Measurements from ENCODE around the gene JADE2. TPM values are rescaled to one million over a fixed set of nuclear protein-coding genes. Genes with fewer than 3 reads are reported as not detected.
"Not testable (repeated sequence)": the region's sequence is repeated elsewhere in the genome, so short reads cannot be mapped to it uniquely, and the experiment has no call there.

JADE2 gene
- total RNA-seq, 6 experiments from 2014 or later = 6.1 to 14.8 (median 8.4) TPM

DNA sequence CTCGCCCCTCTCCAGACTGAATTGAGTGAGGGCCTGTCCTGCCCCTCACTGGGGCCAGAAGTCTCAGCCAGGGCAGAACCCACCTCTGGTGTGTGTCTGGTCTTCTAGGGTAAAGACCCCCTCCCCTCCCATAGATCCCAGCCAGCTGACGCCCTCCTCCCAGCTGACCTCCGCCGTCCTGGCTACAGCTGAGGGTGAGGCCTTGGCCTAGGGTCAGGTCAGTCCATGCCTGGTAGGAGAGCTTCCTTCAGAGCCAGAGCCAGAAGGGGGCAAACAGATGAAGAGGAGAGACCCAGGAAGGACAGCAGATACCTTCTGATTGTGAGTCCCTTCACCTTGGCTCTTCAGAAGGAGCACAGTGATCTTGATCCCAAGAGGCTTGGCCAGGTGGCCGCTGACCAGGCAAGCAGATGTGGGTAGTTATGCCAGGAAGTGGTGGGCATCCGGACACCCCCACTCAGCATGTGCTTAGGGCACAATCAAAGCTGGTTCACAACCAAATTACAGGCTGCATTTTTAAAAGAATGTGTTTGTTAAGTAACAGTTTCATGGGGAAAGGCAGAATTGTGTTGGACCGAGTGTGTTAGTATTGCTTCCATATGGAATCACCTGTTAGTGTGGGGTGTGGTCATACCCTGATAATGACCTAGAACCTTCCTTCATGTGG lies 29.9 kb downstream of the JADE2 start:
- WGBS (ENCODE audit: insufficient coverage, low coverage, low lambda C conversion rate, missing lambda C conversion rate) = 73% methylated on average over 3 of the region's 7 CpGs
- intact Hi-C loops (cut with DNase I) = no loop called here
- Histone ChIP-seq H3K27ac (peak overlapping the region in 2 of 3 donors; percentile 51 to 81), H3K27me3 (no peaks in the 10 kb centered on the region), H3K4me3 (no peak overlapping the region), H3K4me1 (peaks cover 0 to 23% (median 7%) of the 10 kb centered on the region in 4 donors), H3K36me3 (peaks cover 0 to 15% (median 8%) of the 10 kb centered on the region in 4 donors), H3K9me3 (no peaks in the 10 kb centered on the region)
- DNase-seq (no peak), ATAC-seq (peak in 2 of 4 donors; percentile 4 to 18)
- no peak for TF ChIP-seq POLR2A (IDR thresholded peaks at IDR 0.05)
- TF ChIP-seq, protein P1, sequence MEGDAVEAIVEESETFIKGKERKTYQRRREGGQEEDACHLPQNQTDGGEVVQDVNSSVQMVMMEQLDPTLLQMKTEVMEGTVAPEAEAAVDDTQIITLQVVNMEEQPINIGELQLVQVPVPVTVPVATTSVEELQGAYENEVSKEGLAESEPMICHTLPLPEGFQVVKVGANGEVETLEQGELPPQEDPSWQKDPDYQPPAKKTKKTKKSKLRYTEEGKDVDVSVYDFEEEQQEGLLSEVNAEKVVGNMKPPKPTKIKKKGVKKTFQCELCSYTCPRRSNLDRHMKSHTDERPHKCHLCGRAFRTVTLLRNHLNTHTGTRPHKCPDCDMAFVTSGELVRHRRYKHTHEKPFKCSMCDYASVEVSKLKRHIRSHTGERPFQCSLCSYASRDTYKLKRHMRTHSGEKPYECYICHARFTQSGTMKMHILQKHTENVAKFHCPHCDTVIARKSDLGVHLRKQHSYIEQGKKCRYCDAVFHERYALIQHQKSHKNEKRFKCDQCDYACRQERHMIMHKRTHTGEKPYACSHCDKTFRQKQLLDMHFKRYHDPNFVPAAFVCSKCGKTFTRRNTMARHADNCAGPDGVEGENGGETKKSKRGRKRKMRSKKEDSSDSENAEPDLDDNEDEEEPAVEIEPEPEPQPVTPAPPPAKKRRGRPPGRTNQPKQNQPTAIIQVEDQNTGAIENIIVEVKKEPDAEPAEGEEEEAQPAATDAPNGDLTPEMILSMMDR (IDR thresholded peaks at IDR 0.05) = no peak

DNA sequence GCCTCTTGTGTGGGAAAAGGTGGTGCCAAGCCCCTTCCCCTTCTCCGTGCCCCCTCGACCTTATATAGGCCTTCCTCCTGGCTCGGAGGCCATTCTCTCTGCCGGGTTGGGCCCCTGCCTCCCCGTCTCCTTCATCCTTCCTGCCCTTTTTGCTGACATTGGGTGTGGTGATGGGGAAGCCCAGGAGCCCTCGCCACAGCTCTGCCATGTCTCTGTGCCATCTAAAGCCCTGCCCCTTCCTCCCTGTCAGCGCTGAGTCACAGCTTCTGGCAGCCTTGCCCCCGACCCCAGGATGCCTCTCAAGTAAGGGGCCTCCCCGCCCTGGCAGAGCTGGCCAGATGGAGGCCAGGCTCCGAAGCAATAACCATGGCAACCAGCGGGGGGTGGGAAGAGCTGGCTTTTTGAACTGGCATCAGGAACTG lies 30.4 kb downstream of the JADE2 start:
- TF ChIP-seq, protein P1 (IDR thresholded peaks at IDR 0.05) = no peak
- TF ChIP-seq POLR2A (IDR thresholded peaks at IDR 0.05) = no peak
- Histone ChIP-seq H3K4me1 (peaks cover 0 to 23% (median 7%) of the 10 kb centered on the region in 4 donors), H3K27me3 (no peaks in the 10 kb centered on the region), H3K27ac (peak overlapping the region in 1 of 3 donors; percentile 81), H3K4me3 (no peak overlapping the region), H3K9me3 (no peaks in the 10 kb centered on the region), H3K36me3 (peaks cover 0 to 20% (median 11%) of the 10 kb centered on the region in 4 donors)
- DNase-seq (no peak), ATAC-seq (peak in 2 of 4 donors; percentile 9 to 18)
- intact Hi-C loops (cut with DNase I) = no loop called here
- 45% methylated on average over 2 of the region's 11 CpGs for WGBS (ENCODE audit: insufficient coverage, low coverage, low lambda C conversion rate, missing lambda C conversion rate)

DNA sequence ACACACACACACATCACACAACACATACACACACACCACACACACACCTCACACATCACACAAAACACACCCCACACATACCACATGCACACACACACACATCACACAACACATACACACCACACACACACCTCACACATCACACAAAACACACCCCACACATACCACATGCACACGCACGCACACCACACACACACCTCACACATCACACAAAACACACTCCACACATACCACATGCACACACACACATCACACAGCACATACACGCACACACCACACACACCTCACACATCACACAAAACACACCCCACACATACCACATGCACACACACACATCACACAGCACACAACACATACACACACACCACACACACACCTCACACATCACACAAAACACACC lies 31.1 kb downstream of the JADE2 start:
- 82% methylated on average over 3 of the region's 3 CpGs for WGBS (ENCODE audit: insufficient coverage, low coverage, low lambda C conversion rate, missing lambda C conversion rate)
- intact Hi-C loops (cut with DNase I); H3K9me3 ChIP-seq; DNase-seq; ATAC-seq; H3K27ac ChIP-seq; H3K4me3 ChIP-seq; H3K27me3 ChIP-seq: not testable (repeated sequence)
- Histone ChIP-seq H3K4me1 (peaks cover 0 to 23% (median 7%) of the 10 kb centered on the region in 4 donors), H3K36me3 (peaks cover 0 to 24% (median 13%) of the 10 kb centered on the region in 4 donors)

DNA sequence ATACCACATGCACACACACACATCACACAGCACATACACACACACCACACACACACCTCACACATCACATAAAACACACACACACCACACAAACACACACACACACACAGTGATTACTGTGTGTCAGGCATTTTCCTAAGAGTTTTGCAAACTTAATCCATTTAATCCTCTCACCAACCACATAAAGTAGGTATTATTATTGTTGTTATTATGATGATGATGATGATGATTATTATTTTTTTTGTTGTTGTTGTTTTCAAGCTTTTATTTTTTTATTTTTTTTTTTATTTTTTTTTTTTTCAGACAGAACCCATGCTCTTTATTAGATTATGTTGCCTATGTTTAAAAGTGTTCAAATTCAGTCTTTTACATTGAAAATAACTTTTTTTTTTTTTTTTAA lies 31.5 kb downstream of the JADE2 start:
- intact Hi-C loops (cut with DNase I) = no loop called here
- Histone ChIP-seq H3K4me1 (peaks cover 0 to 23% (median 7%) of the 10 kb centered on the region in 4 donors), H3K27me3 (no peaks in the 10 kb centered on the region)

DNA sequence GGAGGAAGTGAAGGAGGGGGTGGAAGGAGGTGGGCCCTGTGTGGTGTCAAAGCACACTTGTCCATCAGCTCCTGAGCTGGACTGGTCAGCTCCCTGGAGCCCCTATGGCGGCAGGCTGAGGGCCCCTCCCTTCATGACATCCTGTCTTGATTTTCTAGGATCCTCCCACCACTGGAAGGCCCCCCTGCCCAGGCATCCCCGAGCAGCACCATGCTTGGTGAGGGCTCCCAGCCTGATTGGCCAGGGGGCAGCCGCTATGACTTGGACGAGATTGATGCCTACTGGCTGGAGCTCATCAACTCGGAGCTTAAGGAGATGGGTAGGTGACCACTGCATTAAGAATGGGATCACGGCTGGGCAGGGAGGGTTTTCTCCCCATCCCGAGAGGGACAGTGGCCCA lies 34.2 kb downstream of the JADE2 start:
- intact Hi-C loops (cut with DNase I) = no loop called here
- peaks cover 0 to 11% (median 1%) of the 10 kb centered on the region in 4 donors for H3K4me1 ChIP-seq
- ATAC-seq (no peak), DNase-seq (no peak)
- peaks cover 0 to 38% (median 18%) of the 10 kb centered on the region in 4 donors for H3K36me3 ChIP-seq
- no peak overlapping the region for H3K27ac ChIP-seq
- no peaks in the 10 kb centered on the region for H3K27me3 ChIP-seq
- no peaks in the 10 kb centered on the region for H3K9me3 ChIP-seq
- no peak overlapping the region for H3K4me3 ChIP-seq
- TF ChIP-seq, protein P1 (IDR thresholded peaks at IDR 0.05) = no peak
- TF ChIP-seq POLR2A (IDR thresholded peaks at IDR 0.05) = no peak
- 90% methylated on average over 2 of the region's 7 CpGs for WGBS (ENCODE audit: insufficient coverage, low coverage, low lambda C conversion rate, missing lambda C conversion rate)

More for the DNA sequence above, 31.5 kb downstream of the JADE2 start:
- no peak for DNase-seq
- H3K27ac ChIP-seq = no peak overlapping the region
- no peak overlapping the region for H3K4me3 ChIP-seq
- ATAC-seq = no peak
- peaks cover 0 to 20% (median 12%) of the 10 kb centered on the region in 4 donors for H3K36me3 ChIP-seq
- TF ChIP-seq, protein P1 (IDR thresholded peaks at IDR 0.05) = no peak
- TF ChIP-seq POLR2A (IDR thresholded peaks at IDR 0.05) = no peak
- H3K9me3 ChIP-seq = no peaks in the 10 kb centered on the region

Measured in right lobe of liver (tissue), 6 donors.